HG03060 (cell line): ENCODE data around the gene ALX4.

Experiments used
- ATAC-seq: cut with Tn5 transposase; IDR thresholded peaks from one replicate; pipeline ENCODE4 v1.9.1; 2021; ENCODE audit warnings: low read depth, moderate number of reproducible peaks; ENCODE audit not compliant: unreplicated experiment

Gene ALX4

DNA sequence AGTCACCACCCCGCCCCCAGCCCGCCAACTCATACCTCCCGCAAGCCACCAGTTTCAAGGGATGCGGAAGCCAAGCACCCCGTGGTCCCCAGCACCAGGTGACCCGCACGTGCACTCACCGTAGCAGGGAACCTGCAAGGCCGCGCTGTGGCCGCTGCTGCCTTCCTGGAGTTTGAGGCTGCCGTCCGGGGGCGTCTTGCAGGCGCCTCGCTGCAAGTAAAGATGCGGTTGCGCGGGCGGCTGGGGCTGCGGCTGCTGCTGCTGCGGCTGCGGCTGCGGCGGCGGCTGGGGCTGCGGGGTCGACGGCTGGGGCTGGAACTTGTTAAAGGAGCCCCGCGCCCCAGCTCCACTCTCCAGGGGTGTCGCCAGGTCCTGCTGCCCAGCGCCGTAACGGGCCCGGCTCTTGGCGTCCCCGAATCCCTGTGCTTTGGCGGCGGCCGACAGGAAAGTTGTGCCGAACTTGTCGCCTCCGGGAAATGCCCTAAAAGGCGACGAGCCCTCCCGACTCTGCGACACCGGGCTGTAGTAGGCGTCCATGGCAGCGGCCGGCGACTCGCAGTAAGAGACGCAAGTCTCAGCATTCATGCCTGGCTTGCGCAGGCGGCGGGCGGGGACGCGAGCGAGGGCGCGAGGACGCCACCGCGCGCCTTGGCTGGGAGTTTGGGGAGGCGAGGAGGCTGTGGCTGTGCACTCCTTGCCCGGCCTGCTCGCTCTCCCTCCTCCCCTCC lies at the start of gene ALX4:
Gene ALX4 (minus strand): TSS at position 662 of the 728 bp plus-strand sequence. CDS start 77 bp downstream, at position 585.
- ATAC-seq = no peak

DNA sequence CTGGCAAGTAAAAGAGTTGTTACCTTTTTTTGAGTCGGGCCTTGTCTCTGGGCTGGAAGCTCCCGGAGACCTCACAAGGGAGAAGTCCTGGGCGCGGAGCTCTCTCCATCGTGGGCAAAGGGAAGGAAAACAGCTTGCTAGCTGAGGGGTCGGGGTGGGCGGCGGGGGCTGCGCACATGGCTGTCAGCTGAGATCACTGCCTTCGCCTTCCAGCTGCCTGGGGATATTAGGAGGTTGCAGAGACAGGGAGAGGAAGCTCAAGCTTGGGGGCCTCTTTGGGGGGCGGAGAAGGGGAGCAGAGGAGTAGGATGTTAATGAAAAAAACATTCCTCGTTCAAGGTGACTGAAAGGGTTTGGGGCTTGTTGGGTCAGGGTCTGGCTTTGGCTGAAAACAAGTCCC lies 49.2 kb upstream of the ALX4 start:
- ATAC-seq = no peak

DNA sequence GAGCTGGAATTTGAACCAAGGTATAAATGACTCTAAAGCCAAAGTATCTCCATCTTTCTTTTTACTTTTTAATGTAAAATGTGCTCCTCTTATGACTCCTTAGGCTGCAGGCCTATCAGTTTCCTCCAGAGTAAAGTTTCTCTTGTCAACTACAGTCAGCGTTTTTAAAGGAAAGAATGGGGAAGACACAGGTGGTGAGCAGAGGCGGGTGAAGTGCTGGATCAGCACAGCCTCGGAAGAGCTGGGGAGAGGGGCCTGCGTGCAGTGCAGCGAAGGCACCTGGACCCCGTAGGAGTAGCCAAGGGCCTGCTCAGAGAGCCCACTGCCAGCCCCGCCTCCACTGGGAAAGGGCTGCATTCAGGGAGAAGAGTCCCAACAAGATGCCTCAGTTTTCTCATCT lies 48.8 kb upstream of the ALX4 start:
- no peak for ATAC-seq

DNA sequence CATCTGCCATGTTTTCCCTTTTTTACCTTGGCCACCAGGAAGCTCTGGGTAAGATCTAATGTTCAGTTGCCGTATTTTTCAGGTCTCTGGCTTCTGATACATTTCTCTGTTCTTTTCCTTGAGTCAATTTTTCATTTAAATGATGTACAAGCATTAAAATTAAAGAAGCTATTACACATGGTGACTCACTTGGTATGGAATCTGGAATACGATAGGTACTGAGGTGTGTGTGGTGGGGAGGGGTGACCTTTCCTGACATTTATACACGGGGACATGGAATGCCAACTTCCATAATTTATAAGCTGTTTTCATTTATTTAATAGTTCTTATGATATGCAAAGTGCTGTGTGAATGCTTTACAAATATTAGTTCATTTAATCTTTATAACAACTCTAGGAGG lies 47.8 kb upstream of the ALX4 start:
- no peak for ATAC-seq

DNA sequence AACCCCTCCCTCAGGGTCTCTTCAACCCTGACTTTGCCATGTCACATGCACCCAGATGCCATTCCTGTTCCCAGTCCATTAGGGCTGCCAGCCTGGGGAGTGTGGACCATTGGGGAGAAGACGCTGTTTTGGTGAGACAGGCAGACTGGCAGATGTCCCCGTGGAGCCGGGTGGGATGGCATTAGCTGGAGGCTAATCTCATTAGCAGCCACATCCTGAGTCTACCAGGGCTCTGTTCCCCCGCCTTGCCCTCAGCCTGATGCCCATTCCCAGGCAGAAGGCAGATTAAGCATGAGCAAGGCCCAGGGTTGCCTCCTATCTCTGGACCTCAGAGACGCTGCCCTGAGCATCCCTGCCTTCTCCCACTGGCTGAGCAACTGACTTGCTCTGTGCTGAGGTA lies 46.4 kb upstream of the ALX4 start:
- no peak for ATAC-seq

DNA sequence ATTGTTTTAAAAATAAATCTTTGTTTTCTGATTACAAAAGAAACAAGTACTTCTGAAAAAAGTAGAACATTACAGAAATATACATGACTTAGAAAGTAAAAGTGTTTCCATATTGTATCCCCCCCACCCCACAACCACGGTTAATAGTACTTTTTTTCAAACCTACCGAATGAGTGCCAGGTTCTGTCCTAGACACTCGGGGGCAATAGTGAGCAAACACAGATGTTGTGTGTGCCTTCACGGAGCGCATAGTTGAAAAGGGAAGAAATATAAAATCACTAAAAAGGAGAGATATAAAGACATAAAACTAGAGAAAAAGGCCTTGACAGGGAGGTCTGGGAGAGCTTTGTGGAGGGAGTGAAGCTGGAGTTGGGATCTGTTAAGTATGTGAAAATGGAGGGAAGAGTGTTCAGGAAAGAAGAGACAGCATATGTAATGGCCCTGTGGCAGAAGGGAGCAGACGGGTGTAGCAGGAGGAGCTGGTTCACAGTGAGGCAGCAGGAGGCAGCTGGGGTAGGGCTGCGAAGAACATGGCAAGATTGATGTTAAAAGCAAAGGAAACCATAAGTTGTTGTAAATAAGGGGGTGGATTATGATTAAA lies 42.1 kb upstream of the ALX4 start:
- ATAC-seq = no peak

DNA sequence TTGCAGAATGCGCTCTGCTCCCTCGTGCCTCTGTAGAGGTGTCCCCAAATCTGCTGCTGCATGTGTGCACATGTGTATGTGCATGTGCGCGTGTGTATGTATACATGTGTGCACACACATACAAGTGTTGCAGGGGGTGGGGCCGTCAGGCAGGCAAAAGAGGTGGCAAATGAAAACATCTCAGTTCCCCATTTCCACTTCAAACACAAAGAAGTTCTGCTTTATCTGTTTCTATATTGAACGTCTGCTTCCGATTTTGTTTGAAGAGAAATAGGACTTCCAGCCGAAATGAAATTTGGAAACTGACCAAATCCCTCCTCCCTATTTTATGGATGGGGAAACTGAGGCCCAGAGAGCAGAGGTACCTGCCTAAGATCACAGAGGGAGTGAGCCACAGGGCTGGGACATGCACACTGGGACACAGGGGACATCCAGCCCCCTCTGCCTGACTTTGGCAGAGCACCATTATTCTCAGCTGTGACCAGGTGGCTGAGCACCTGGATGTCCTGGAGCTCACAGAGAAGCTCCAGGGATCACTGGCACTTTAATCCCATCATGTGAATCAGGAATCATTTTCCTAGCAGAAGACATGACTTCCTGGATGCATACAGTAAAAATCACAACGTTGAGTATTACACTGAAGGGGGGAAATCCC lies 41.2 kb upstream of the ALX4 start:
- ATAC-seq = peak; percentile 58

DNA sequence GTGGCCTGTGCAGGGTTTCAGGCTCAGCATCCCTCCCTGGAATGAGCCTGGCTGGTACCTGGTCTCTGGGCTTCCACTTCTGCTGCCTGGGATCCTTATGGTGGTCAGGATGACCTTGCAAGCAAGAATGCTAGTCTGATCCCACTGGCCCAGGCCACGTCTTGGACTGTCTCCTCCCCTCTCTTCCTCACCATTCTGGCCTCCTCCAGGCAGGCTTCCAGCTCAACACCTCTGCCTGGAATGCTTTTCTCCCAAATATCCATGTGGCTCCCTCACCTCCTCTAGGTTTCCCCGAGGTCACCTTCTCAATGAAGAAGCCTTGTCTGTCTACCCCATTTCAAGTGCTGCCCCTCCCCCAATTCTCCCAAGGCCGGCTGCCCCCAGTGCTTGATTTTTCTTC lies 39.4 kb upstream of the ALX4 start:
- no peak for ATAC-seq

DNA sequence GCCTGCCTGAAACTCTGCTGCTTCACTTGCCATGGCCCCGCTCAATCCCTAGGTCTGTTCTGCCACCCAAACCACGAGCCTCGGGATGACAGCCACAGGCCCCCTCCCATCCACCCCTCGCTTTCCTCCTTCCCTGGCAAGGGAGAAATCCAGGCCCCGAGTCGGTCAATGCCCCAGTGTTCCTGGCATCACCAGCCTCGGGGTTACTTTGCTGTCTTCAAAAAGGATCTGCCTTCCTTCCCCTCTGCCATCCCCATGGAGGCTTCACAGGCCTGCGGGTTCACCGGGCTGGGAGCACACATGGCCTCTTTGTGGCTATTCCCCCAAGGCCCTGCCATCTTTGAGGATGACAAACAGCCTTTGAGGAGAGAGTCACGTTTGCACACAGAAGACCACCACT lies 38.8 kb upstream of the ALX4 start:
- ATAC-seq = no peak

DNA sequence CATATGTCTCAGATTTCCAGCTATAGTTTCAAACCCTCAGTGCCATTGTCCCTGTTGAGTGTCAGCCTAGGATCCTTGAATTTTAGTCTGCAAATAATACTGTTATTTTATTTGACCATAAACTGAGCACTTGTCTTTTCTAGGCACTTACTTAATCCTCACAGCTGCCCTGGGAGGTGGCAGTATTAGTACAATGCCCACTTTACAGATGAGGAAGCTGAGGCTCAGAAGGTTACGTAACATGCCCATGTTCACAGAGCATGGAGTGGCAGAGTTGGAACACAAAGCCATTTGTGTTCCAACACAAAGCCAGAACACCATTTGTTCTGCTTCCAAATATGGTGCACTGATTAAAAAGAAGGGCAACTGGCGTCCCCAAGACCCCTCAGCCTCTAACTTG lies 38.2 kb upstream of the ALX4 start:
- ATAC-seq = no peak

DNA sequence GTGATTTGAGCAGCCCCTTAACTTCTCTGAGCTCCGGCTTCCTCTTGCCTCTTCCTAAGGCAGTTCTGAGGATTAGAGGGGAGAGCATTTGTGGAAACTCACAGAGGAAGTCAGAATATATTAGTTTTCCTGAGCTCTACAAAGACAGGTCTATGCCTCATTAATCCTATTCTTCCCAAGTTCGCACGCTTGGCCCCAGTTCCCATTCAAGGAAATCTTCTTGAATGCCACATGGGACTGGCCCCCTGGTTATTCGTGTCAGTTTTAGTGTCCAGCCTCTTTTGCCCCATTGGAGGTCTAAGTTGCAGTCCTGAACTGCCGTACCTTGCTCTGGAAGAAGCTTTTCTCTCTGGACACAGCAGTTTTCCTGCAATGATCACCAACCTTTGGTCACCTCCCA lies 37.6 kb upstream of the ALX4 start:
- no peak for ATAC-seq

DNA sequence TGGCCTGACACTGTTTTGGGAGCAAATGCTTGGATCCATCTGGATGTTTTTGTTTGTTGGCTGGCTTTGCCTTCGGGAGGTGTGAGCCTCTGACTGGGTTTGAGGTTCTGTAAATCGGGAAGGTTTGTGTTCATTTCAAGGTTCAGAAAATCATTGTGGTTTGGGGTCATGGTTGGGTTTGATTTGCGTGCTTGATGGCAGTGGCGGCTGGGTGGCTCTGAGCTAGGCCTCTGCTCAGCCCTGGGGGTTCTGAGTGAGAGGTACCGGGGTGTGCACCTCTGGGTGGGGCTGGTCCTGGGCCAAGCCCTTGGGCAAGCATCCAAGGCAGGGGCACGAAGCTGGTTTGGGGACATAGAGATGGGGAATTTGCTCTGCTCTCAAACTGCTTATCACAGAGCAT lies 37.0 kb upstream of the ALX4 start:
- ATAC-seq = no peak

DNA sequence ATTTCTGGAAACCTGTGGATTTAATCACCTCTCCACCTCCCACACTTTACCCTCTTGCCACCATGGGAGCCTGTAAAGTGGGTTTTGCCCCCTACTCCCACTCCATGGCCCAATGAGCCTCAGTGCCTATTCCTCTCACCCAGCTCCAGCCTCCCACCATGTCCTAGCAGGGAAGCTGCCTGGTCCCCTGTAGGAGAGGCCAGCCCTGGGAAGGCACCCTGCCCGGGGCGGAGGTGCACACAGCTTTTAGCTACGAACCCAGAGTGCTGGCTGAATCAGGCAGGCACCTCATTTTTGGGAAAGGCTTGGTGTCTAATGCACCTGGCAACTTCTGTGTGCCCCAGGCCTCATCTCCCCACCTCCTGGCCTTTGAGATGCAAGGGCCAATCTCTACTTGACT lies 35.8 kb upstream of the ALX4 start:
- no peak for ATAC-seq

DNA sequence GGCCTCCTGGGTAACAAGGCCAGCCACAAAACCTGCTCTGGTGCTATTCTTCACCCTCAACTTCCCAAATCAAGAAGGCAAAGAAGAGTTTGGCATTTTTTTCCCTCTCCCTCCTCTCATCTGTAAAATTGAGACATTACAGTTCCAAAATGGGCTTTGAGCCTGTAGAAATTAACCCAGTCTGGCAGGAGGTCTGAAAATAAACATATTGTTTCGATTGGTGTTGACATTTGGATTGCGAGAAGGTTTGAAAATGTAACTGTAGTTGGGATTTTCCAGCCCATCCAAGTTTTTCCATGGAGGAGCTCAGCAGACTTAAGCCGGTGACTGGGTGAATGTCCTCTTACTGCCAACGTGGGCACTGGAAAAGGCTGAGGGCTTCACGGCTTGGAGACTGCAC lies 35.0 kb upstream of the ALX4 start:
- no peak for ATAC-seq

DNA sequence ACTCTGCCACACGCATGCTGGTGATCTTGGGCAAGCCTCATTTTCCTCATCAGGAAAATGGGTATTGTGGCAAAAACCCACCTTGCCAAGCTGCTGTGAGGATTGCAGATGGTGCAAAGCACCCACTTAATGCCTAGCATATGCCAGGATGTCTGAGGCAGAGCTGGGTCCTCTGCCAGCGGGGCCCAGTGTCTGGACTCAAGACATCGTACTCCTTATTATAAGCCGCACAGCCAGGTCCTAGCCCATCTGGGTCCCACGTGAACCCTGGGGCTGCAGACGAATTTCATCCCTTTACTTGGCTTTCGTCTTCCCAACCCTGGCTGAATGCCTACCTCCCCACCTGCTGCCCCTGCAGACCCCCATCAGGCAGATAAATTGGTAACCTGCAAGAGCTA lies 34.5 kb upstream of the ALX4 start:
- ATAC-seq = no peak

DNA sequence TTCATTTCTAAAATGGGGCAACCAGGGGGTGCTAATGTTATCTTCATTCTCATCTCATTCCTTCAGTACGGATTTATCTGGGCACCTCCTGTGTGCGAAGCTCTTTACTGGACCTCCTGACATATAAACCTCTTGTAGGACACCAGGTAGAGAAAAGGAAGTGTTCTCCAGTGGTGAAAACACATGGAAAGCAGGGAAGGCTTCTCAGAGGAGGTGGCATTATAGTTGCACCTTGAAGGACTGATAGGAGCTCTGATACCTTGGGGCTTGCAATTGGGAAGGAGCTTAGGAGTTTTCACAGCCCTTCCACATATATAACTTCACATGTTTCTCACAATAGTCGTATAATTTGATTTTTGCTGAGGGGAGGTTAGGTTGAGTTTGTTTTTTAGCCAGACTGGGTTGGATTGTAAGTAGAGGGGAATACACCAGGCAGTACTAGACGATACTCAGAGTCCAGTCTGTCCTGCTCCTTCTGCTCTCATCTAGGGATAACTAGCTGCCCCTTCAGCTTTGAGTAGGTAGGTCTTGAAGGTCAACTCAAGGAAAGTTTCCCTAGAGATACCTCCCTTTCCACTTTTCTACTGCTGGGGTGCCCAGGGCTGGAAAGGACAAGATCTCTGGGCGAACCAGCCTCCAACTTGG lies 34.0 kb upstream of the ALX4 start:
- ATAC-seq = no peak

DNA sequence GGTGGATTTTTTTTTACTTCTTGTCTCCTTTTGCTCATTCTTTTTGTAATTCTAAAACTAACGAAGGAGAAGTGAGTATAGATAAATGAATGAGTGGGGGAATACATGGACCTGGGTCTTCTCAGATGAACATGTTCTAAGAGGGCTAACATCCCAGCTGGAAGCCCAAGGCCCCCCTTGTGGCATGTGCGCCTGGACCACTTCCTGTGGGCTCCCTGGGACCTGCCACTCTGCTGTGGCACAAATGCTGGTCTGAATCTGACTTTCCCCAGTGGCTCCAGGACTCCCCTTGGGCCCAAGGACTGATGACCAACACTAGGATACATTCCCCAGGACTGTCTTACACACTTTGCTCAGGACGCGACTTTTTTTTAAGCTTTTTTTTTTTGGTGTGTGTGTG lies 32.7 kb upstream of the ALX4 start:
- ATAC-seq = no peak

DNA sequence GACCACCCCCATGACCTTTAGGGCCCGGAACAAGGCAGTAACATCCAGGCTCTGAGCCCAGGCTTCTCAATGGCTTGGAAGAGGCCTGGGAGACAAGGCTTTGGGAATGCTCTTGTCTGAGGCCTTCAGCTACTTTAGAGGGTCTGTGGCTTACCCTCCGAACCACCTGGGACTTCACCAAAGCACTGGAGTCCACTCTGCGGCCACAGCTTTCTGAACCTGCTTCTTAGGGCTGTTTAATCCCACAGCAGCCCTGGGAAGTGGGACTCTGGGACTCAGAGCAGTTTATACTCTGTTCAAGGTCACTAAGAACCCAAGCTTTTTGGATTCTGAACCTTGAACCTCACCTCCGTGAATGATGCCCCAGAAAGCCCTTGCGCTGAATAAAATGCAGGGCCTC lies 30.7 kb upstream of the ALX4 start:
- ATAC-seq = no peak

DNA sequence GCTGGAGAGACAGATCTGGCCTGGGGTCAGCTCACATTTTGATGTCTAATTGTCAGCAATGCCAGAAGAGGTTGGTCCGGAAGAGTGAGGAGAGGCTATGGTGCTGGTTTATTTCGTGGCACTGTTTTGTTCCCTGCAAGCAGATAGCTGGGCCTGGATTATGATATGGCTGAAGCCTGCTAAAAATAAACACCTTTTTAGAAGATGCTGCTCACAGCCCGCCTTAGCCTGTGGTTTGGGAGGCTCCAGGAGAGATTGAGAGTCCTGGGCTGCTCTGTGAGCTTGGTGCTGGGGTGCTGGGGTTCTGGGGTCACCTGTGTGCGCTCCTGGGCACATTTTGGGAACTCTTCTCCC lies 29.6 kb upstream of the ALX4 start:
- ATAC-seq = no peak

DNA sequence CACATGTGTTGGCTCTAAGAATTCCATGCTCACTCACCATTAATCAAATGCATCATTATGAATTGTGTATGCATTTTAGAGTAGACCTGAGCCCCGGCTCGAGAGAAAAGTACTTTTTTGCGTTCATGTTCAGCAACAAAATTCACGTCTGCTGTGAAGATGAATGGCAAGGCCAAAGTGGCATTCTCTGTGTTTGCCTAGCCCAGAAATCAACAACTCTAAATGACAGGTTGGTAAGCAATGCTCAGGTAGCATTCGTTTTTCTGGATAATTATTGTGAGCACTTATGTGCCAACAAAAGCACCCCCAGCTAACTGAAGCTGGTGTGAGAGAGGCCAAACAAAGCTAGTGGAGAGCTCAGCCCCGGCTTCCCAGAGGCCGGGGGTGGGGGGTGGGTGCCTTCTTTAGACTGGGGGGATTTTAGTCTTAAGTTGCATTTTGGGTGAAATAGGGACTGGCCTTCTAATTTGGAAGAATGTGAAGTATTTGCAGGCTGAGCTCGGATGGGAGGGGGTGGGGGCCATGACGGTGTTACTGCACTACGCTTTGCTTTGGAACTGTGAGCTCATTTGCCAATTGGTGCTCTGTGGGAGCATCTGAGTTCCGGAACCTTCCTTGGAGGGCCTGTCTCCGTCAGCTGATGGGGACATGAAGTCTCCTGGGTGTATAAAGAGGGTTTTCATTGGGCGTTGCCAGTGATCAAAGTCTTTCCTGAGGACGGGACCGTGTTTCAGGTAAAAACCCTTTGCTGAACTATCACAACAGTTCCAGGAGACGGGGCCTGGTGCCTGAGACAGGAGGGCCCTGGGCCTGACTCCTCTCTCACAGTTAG lies 29.0 kb upstream of the ALX4 start:
- no peak for ATAC-seq

DNA sequence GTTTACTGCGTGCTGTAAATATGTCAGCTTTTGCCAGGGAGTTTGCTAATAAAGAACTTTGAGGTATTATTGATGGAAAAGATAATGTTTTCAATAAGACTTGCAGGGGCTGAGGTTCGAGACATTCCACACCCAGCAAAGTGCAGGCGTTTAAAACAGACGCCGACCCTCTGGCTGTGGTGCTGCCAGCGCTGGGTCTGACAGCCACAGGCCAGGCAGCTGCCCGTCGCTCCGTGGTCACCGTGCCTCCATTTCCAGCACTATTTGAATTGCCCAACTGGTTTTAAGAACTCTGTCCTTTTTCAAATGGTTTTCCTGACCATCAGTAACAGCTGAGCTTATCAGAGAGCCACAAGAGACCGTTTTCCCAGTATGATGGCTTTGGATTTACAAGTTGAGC lies 28.1 kb upstream of the ALX4 start:
- ATAC-seq = no peak
